Measurements from ENCODE around the gene EBI3.
"Not testable (repeated sequence)": the region's sequence is repeated elsewhere in the genome, so short reads cannot be mapped to it uniquely, and the experiment has no call there.

DNA sequence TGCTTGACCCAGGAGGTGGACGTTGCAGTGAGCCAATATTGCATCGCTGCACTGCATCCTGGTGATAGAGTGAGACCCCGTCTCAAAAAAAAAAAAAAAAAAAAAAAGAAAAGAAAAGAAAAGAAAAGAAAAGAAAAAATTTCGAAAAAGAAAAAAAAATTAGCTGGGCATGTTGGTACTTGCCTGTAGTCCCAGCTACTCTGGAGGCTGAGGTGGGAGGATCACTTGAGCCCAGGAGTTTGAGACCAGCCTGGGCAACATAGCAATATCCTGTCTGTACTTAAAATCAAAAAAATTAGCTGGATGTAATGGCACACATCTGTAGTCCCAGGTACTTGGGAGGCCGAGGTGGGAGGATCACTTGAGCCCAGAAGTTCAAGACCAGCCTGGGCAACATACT is 2.8 kb downstream of the EBI3 start:
- TF ChIP-seq, protein P1, sequence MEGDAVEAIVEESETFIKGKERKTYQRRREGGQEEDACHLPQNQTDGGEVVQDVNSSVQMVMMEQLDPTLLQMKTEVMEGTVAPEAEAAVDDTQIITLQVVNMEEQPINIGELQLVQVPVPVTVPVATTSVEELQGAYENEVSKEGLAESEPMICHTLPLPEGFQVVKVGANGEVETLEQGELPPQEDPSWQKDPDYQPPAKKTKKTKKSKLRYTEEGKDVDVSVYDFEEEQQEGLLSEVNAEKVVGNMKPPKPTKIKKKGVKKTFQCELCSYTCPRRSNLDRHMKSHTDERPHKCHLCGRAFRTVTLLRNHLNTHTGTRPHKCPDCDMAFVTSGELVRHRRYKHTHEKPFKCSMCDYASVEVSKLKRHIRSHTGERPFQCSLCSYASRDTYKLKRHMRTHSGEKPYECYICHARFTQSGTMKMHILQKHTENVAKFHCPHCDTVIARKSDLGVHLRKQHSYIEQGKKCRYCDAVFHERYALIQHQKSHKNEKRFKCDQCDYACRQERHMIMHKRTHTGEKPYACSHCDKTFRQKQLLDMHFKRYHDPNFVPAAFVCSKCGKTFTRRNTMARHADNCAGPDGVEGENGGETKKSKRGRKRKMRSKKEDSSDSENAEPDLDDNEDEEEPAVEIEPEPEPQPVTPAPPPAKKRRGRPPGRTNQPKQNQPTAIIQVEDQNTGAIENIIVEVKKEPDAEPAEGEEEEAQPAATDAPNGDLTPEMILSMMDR (IDR thresholded peaks at IDR 0.05) = not testable (repeated sequence)
- not testable (repeated sequence) for TF ChIP-seq POLR2A (IDR thresholded peaks at IDR 0.05)

Measured in heart left ventricle (tissue), 13 donors.